ENCODE data around the gene DNAJC5G. TPM values are rescaled to one million over a fixed set of nuclear protein-coding genes. Genes with fewer than 3 reads are reported as not detected.
A peak's percentile ranks its signal among the peaks of the same experiment; 100 is the strongest.
"Not testable (repeated sequence)": the region's sequence is repeated elsewhere in the genome, so short reads cannot be mapped to it uniquely, and the experiment has no call there.

DNAJC5G gene
- total RNA-seq, 1 donor from 2014 or later, result not detected

GRCh38 chr2:27307545-27308358 lies 32.5 kb downstream of the DNAJC5G start:
- no peak for DNase-seq (ENCODE audit: low spot score)

GRCh38 chr2:27308359-27308881 lies 33.2 kb downstream of the DNAJC5G start, which contains the start of gene UCN:
Gene UCN, minus strand, starts transcription at chr2:27308445. Its CDS starts 550 bp downstream, at chr2:27307895.
- no peak for DNase-seq (ENCODE audit: low spot score)

- no peak for DNase-seq (ENCODE audit: low spot score)
Measured at GRCh38 chr2:27309651-27310050, 34.4 kb downstream of the DNAJC5G start.

- DNase-seq (ENCODE audit: low spot score), result no peak
Measured at GRCh38 chr2:27312152-27312551, 36.9 kb downstream of the DNAJC5G start.

GRCh38 chr2:27313882-27314645 lies 38.8 kb downstream of the DNAJC5G start:
- DNase-seq (ENCODE audit: low spot score), result no peak

GRCh38 chr2:27314709-27315108 lies 39.5 kb downstream of the DNAJC5G start:
- DNase-seq (ENCODE audit: low spot score), result no peak

- DNase-seq (ENCODE audit: low spot score), result no peak
Measured at GRCh38 chr2:27315122-27315521, 39.9 kb downstream of the DNAJC5G start.

- no peak for DNase-seq (ENCODE audit: low spot score)
Measured at GRCh38 chr2:27316655-27317412, 41.6 kb downstream of the DNAJC5G start.

GRCh38 chr2:27319839-27320238 lies 44.6 kb downstream of the DNAJC5G start:
- not testable (repeated sequence) for DNase-seq (ENCODE audit: low spot score)

GRCh38 chr2:27320958-27321543 lies 45.8 kb downstream of the DNAJC5G start:
- no peak for DNase-seq (ENCODE audit: low spot score)

GRCh38 chr2:27322301-27322765 lies 47.1 kb downstream of the DNAJC5G start:
- DNase-seq (ENCODE audit: low spot score), result no peak

GRCh38 chr2:27322766-27323595 lies 47.7 kb downstream of the DNAJC5G start, which contains the start of gene MPV17:
Gene MPV17, minus strand, starts transcription at chr2:27323097. Its CDS starts 580 bp downstream, at chr2:27322517.
- DNase-seq (ENCODE audit: low spot score), result peak; percentile 95

- no peak for DNase-seq (ENCODE audit: low spot score)
Measured at GRCh38 chr2:27323596-27324285, 48.5 kb downstream of the DNAJC5G start.

GRCh38 chr2:27324720-27325119 lies 49.5 kb downstream of the DNAJC5G start:
- DNase-seq (ENCODE audit: low spot score), result no peak

Other genes starting within 250 kb of the DNAJC5G start
- gene TMEM214, start 242.5 kb upstream of the DNAJC5G start, total RNA-seq, result 148 TPM
- gene AGBL5, start 223.8 kb upstream of the DNAJC5G start, total RNA-seq, result 20.3 TPM
- gene OST4, start 203.8 kb upstream of the DNAJC5G start, total RNA-seq, result 275 TPM
- 77.4 TPM for gene EMILIN1, start 196.8 kb upstream of the DNAJC5G start, total RNA-seq
- 4.7 TPM for gene KHK, start 188.7 kb upstream of the DNAJC5G start, total RNA-seq
- 11.0 TPM for gene CGREF1, start 156.3 kb upstream of the DNAJC5G start, total RNA-seq
- not detected for gene ABHD1, start 151.6 kb upstream of the DNAJC5G start, total RNA-seq
- 76.5 TPM for gene PREB, start 140.8 kb upstream of the DNAJC5G start, total RNA-seq
- not detected for gene PRR30, start 136.0 kb upstream of the DNAJC5G start, total RNA-seq
- gene TCF23, start 126.4 kb upstream of the DNAJC5G start, total RNA-seq, result 0.48 TPM
- gene ATRAID, start 63.4 kb upstream of the DNAJC5G start, total RNA-seq, result 88.3 TPM
- 79.3 TPM for gene SLC5A6, start 63.2 kb upstream of the DNAJC5G start, total RNA-seq
- 26.0 TPM for gene CAD, start 58.1 kb upstream of the DNAJC5G start, total RNA-seq
- gene SLC30A3, start 12.4 kb upstream of the DNAJC5G start, total RNA-seq, result not detected
- not detected for gene TRIM54, start 7.0 kb downstream of the DNAJC5G start, total RNA-seq
- 1.0 TPM for gene UCN, start 33.0 kb downstream of the DNAJC5G start, total RNA-seq
- 61.9 TPM for gene MPV17, start 47.7 kb downstream of the DNAJC5G start, total RNA-seq
- gene GTF3C2, start 81.3 kb downstream of the DNAJC5G start, total RNA-seq, result 44.8 TPM
- gene EIF2B4, start 94.9 kb downstream of the DNAJC5G start, total RNA-seq, result 47.0 TPM
- gene SNX17, start 95.2 kb downstream of the DNAJC5G start, total RNA-seq, result 110 TPM
- gene ZNF513, start 105.3 kb downstream of the DNAJC5G start, total RNA-seq, result 20.7 TPM
- 56.7 TPM for gene PPM1G, start 134.2 kb downstream of the DNAJC5G start, total RNA-seq
- 92.9 TPM for gene NRBP1, start 153.2 kb downstream of the DNAJC5G start, total RNA-seq
- 0.48 TPM for gene KRTCAP3, start 166.9 kb downstream of the DNAJC5G start, total RNA-seq
- 21.4 TPM for gene IFT172, start 214.3 kb downstream of the DNAJC5G start, total RNA-seq
- gene FNDC4, start 219.8 kb downstream of the DNAJC5G start, total RNA-seq, result 136 TPM
- gene GCKR, start 221.4 kb downstream of the DNAJC5G start, total RNA-seq, result 4.2 TPM